HepG2 (cell line): ENCODE data around the gene PRSS33. TPM values are rescaled to one million over a fixed set of nuclear protein-coding genes. Genes with fewer than 3 reads are reported as not detected.
A peak's percentile ranks its signal among the peaks of the same experiment; 100 is the strongest.

Source experiments
- ATAC-seq: fragments of 200-7000 bp; cut with Tn5 transposase; 3 replicates; pipeline ENCODE4 v1.9.1; 2020; ENCODE audit warnings: mild to moderate bottlenecking, moderate library complexity
- BruUV-seq: library from RNA; stranded (reverse); fragments of 400-500 nt; replicated peaks from 2 replicates; lab custom pipeline; 2021; lab: Mats Ljungman, UMichigan
- CTCF ChIA-PET: fragments of 300-600 bp; formaldehyde crosslinking; extraction: SDS; loops from one replicate; lab custom pipeline; 2021; ENCODE audit warnings: low total read pairs, inconsistent platforms, low intra/inter-chr PET ratio; lab: Yijun Ruan, JAX
- POLR2A ChIA-PET: fragments of 350-600 bp; sonication (Branson Sonifier 250); formaldehyde crosslinking; loops from one replicate; lab custom pipeline; 2020; ENCODE audit warnings: antibody characterized with exemption, inconsistent platforms; lab: Yijun Ruan, JAX
- DNase-seq: peaks from one replicate; pipeline ENCODE4 v3.0.0-alpha.2; 2015; ENCODE audit warnings: low spot score
- FAIRE-seq: peaks from 3 replicates; lab custom pipeline; 2011; peaks lifted over from hg19 to GRCh38; lab: Jason Lieb, UNC
- H2AFZ ChIP-seq: one replicate; pipeline ENCODE4 v1.6.1; 2011; ENCODE audit warnings: low read length, inconsistent platforms
- H3K27ac ChIP-seq: fragments of 300-600 bp; 3 replicates; pipeline ENCODE4 v1.8.0; 2011; ENCODE audit warnings: mixed run types, mild to moderate bottlenecking, mixed read lengths, low read length, inconsistent platforms; ENCODE audit not compliant: insufficient read depth; ENCODE audit errors: extremely low read length
- H3K27me3 ChIP-seq, 2 experiments: fragments of 200-600 bp in 1 of 2; 2 replicates in 1 of 2; 3 replicates in 1 of 2; pipeline versions ENCODE4 v1.6.0 to v1.8.0; 2011; ENCODE audit warnings: low read length in 2 of 2, mild to moderate bottlenecking in 2 of 2, moderate library complexity in 2 of 2, inconsistent platforms in 1 of 2; ENCODE audit not compliant: insufficient read depth in 2 of 2, control insufficient read depth in 1 of 2
- H3K36me3 ChIP-seq, 2 experiments: fragments of 200-600 bp in 1 of 2; replicated peaks in 1 of 2; 2 replicates in 1 of 2; 3 replicates in 1 of 2; pipeline versions ENCODE4 v1.5.1 to v1.8.0; 2011; ENCODE audit warnings: low read length in 2 of 2, inconsistent platforms in 1 of 2; ENCODE audit not compliant: insufficient read depth in 2 of 2, control insufficient read depth in 1 of 2
- H3K4me1 ChIP-seq: 2 replicates; pipeline ENCODE4 v1.5.1; 2012; ENCODE audit warnings: low read length, inconsistent platforms; ENCODE audit not compliant: insufficient read depth
- H3K4me2 ChIP-seq: 2 replicates; pipeline ENCODE4 v1.6.0; 2011; ENCODE audit warnings: low read depth, low read length, inconsistent platforms
- H3K4me3 ChIP-seq, 3 experiments: fragments of 200-600 bp in 1 of 3; sonication (generic), shearing (Covaris generic) in 1 of 3; replicated peaks in 1 of 3; 2 replicates each; pipeline ENCODE4 v1.5.1; 2011 to 2016; ENCODE audit warnings: low read length in 3 of 3, inconsistent platforms in 2 of 3, low read depth in 2 of 3, mild to moderate bottlenecking in 2 of 3, control low read depth in 1 of 3, mixed read lengths in 1 of 3; ENCODE audit not compliant: insufficient read depth in 1 of 3
- H3K79me2 ChIP-seq: one replicate; pipeline ENCODE4 v1.6.1; 2011; ENCODE audit warnings: low read length, inconsistent platforms; ENCODE audit not compliant: insufficient read depth
- H3K9ac ChIP-seq: 2 replicates; pipeline ENCODE4 v1.6.0; 2011; ENCODE audit warnings: mild to moderate bottlenecking, low read depth, low read length, inconsistent platforms; ENCODE audit not compliant: insufficient read depth
- H3K9me3 ChIP-seq: 2 replicates; pipeline ENCODE4 v1.5.1; 2012; ENCODE audit warnings: mild to moderate bottlenecking, low read length
- H4K20me1 ChIP-seq: 2 replicates; pipeline ENCODE4 v1.6.0; 2011; ENCODE audit warnings: inconsistent platforms, mild to moderate bottlenecking, low read length, moderate library complexity; ENCODE audit not compliant: insufficient read depth
- HNRNPL ChIP-seq: fragments of 200-400 bp; formaldehyde crosslinking; IDR thresholded peaks from 2 replicates; pipeline ENCODE4 v1.6.1; 2017; ENCODE audit warnings: mild to moderate bottlenecking, low read depth, low read length
- IKZF4 ChIP-seq: sonication (generic); formaldehyde crosslinking; IDR thresholded peaks from 2 replicates; pipeline ENCODE4 v1.5.1; 2020; ENCODE audit warnings: borderline replicate concordance, mild to moderate bottlenecking, low read depth, missing genetic modification reagents; ENCODE audit errors: not compliant biosample characterization
- KMT2B ChIP-seq: IDR thresholded peaks from 2 replicates; pipeline ENCODE4 v1.6.1; 2016; ENCODE audit warnings: missing genetic modification reagents, missing compliant biosample characterization
- NBN ChIP-seq: fragments of 450-650 bp; conservative IDR thresholded peaks from 2 replicates; pipeline ENCODE4 v1.6.1; 2017
- NFIB ChIP-seq: sonication (generic); formaldehyde crosslinking; IDR thresholded peaks from 2 replicates; pipeline ENCODE4 v1.9.0; 2021; ENCODE audit warnings: missing genetic modification reagents, mild to moderate bottlenecking, borderline replicate concordance
- SAP130 ChIP-seq: IDR thresholded peaks from 2 replicates; pipeline ENCODE4 v1.6.1; 2016; ENCODE audit warnings: low read depth
- ZBTB3 ChIP-seq: sonication (generic); formaldehyde crosslinking; IDR thresholded peaks from 2 replicates; pipeline ENCODE4 v1.4.0; 2020; ENCODE audit warnings: low read depth, mild to moderate bottlenecking, moderate library complexity, missing genetic modification reagents, borderline replicate concordance
- ZFY ChIP-seq: sonication (generic); formaldehyde crosslinking; IDR thresholded peaks from 2 replicates; pipeline ENCODE4 v1.4.0; 2020; ENCODE audit warnings: missing genetic modification reagents
- ZNF282 ChIP-seq: fragments of 450-650 bp; IDR thresholded peaks from 2 replicates; pipeline ENCODE4 v1.6.1; 2018; ENCODE audit not compliant: partially characterized antibody
- ZNF720 ChIP-seq: sonication (generic); formaldehyde crosslinking; IDR thresholded peaks from 2 replicates; pipeline ENCODE4 v1.4.0; 2020; ENCODE audit warnings: missing genetic modification reagents
- WGBS: methylation state at CpG from one replicate; pipeline ENCODE4 v1.1.6; 2017; ENCODE audit warnings: low lambda C conversion rate; 5-methylcytosine and 5-hydroxymethylcytosine counted together
- in situ Hi-C: cut with HindIII; loops from 2 replicates; pipeline ENCODE4 v1.10.0; 2017; ENCODE audit warnings: low pct_unique_long_range_greater_than_20kb; ENCODE audit not compliant: extremely low pct_ligation_motif_present
- intact Hi-C: fragments of 100-400 bp; cut with micrococcal nuclease; formaldehyde crosslinking; loops from one replicate; pipeline ENCODE4 v1.10.0; 2022; ENCODE audit not compliant: unreplicated experiment
- polyA plus RNA-seq, 8 experiments: library from polyadenylated mRNA; depleted of rRNA in 3 of 8; stranded (reverse) in 7 of 8; unstranded in 1 of 8; fragments of >200 nt; fragmentation: Illumina TruSeq in 4 of 8; extraction: Trizol in 4 of 8; gene quantifications; 2 replicates each; pipeline versions ENCODE4 v1.2.1 to v1.2.3, GENCODE V29; 2011 to 2016; ENCODE audit warnings: low read depth in 4 of 8, missing spikeins in 1 of 8, mixed read lengths in 1 of 8; ENCODE audit not compliant: insufficient read depth in 1 of 8
- total RNA-seq, 5 experiments: library from RNA; depleted of rRNA; stranded (reverse); fragments of >200 nt; fragmentation: Illumina TruSeq; extraction: Trizol; gene quantifications; 2 replicates each; pipeline ENCODE4 v1.2.3, GENCODE V29; 2016; ENCODE audit warnings: low read depth in 1 of 5
- TF ChIP-seq, protein P1 (sequence below): sonication (generic); formaldehyde crosslinking; IDR thresholded peaks from 2 replicates; pipeline ENCODE4 v1.5.1; 2020; ENCODE audit warnings: mild to moderate bottlenecking, missing genetic modification reagents, moderate library complexity
- TF ChIP-seq, protein P2 (sequence below): sonication (generic); formaldehyde crosslinking; IDR thresholded peaks from 2 replicates; pipeline ENCODE4 v1.4.0; 2020; ENCODE audit warnings: missing genetic modification reagents, low read depth, mild to moderate bottlenecking, borderline replicate concordance
- TF ChIP-seq, protein P3 (sequence below): sonication (generic); formaldehyde crosslinking; IDR thresholded peaks from 2 replicates; pipeline ENCODE4 v1.4.0; 2020; ENCODE audit warnings: low read depth, missing genetic modification reagents

The PRSS33 gene
- total and polyA plus RNA-seq, 2 of the 13 experiments (the other 11 are each of a cell fraction or from before 2014, with no cell fraction given), result not detected

DNA sequence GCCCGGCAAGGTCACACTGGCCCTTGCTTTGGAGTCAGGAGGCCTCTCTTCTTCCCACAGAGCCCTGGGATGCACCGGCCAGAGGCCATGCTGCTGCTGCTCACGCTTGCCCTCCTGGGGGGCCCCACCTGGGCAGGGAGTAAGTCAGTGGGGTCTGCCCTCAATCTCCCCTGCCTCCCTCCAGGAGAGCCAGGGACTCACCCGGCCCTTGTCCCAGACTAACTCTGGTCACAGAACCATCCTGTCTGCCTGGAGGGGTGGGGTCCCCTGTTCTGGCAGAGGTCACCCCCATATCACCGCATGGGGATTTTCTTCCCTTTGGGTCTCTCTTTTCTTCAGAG is 43.0 kb upstream of the PRSS33 start (continued):
- TF ChIP-seq NBN (no peak), NFIB (CRISPR knock-in tag) (no peak), ZBTB3 (no peak), ZNF282 (no peak)
- TF ChIP-seq, protein P1, sequence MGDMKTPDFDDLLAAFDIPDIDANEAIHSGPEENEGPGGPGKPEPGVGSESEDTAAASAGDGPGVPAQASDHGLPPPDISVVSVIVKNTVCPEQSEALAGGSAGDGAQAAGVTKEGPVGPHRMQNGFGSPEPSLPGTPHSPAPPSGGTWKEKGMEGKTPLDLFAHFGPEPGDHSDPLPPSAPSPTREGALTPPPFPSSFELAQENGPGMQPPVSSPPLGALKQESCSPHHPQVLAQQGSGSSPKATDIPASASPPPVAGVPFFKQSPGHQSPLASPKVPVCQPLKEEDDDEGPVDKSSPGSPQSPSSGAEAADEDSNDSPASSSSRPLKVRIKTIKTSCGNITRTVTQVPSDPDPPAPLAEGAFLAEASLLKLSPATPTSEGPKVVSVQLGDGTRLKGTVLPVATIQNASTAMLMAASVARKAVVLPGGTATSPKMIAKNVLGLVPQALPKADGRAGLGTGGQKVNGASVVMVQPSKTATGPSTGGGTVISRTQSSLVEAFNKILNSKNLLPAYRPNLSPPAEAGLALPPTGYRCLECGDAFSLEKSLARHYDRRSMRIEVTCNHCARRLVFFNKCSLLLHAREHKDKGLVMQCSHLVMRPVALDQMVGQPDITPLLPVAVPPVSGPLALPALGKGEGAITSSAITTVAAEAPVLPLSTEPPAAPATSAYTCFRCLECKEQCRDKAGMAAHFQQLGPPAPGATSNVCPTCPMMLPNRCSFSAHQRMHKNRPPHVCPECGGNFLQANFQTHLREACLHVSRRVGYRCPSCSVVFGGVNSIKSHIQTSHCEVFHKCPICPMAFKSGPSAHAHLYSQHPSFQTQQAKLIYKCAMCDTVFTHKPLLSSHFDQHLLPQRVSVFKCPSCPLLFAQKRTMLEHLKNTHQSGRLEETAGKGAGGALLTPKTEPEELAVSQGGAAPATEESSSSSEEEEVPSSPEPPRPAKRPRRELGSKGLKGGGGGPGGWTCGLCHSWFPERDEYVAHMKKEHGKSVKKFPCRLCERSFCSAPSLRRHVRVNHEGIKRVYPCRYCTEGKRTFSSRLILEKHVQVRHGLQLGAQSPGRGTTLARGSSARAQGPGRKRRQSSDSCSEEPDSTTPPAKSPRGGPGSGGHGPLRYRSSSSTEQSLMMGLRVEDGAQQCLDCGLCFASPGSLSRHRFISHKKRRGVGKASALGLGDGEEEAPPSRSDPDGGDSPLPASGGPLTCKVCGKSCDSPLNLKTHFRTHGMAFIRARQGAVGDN, result peak; percentile 50; the same call in 1 of the 2 replicates

DNA sequence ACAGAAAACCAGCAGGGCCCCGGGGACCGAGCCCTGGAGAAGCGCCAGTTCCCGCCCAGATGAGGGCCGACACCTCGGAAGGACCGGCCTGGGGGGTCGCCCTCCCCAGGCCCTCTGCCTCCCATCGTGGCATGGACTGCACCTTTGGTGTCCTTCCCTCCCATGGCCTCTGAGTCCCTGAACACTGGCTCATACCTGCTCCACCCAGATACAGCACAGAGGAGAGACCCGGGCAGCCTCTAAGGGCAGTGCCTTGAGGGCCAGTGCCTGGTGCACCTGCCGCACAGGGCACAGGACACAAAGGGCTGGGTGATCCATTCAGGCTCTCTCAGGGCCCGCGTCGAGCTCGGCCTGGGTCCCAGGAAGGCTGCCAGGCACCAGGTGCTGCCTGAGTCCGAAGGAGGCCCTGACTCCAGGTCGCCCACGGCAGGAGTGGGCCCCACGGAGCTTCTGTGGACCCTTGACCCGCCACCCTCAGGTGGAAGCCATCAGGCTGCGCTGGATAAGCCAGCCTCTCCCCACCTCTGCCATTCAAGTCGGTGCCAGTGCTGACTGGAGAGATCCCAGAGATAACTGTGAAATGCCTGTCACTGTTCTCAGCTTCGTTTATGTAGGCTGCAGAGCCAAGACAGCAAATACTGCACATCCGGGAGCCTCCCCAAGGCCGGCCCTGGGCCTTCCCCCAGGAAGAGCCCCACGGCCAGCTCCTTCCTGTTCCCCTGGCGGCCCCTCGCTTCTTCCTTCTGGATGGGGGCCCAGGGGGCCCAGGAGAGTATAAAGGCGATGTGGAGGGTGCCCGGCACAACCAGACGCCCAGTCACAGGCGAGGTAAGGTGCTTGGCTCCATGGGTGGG is 42.4 kb upstream of the PRSS33 start, which contains the start of gene ZG16B:
TSS of gene ZG16B (plus strand) at position 803 of the 854 bp plus-strand sequence. CDS start 139 bp downstream, outside the sequence.
- CTCF ChIA-PET, result no interaction called here
- Histone ChIP-seq H4K20me1 (no peaks in the 10 kb centered on the region), H3K9me3 (no peaks in the 10 kb centered on the region), H3K4me1 (peaks cover 41% of the 10 kb centered on the region), H3K4me3 (peak within 1 kb of the TSS; percentile 46 to 63 (median 57)), H3K27me3 (peaks cover 1 to 68% of the 10 kb centered on the region in 2 experiments), H3K79me2 (no peaks in the 10 kb centered on the region), H3K27ac (no peak within 1 kb of the TSS), H3K4me2 (peak within 1 kb of the TSS; percentile 63), H2AFZ (no peak within 1 kb of the TSS), H3K9ac (peak within 1 kb of the TSS; percentile 12; the same call in 1 of the 2 replicates), H3K36me3 (no peaks in the 10 kb centered on the region)
- DNase-seq, result peak; percentile 51
- in situ Hi-C loops, result loop anchor here (5.0 kb wide), 1 partner anchor 42 kb away; the partner anchor contains the start of gene PRSS33
- FAIRE-seq, result no peak
- intact Hi-C loops, result no loop called here
- POLR2A ChIA-PET, result interaction anchor here (0.6 to 1.7 kb wide), 9 partner anchors 9 to 82 kb away, joined by 3 to 9 read pairs (median 3); partner anchors contain the start of genes ELOB, FLYWCH1 and FLYWCH2
- no TSS peak for BruUV-seq
- WGBS, result 0% methylated on average over 2 of the region's 32 CpGs
- peak; percentile 60 for ATAC-seq
- TF ChIP-seq, protein P2, sequence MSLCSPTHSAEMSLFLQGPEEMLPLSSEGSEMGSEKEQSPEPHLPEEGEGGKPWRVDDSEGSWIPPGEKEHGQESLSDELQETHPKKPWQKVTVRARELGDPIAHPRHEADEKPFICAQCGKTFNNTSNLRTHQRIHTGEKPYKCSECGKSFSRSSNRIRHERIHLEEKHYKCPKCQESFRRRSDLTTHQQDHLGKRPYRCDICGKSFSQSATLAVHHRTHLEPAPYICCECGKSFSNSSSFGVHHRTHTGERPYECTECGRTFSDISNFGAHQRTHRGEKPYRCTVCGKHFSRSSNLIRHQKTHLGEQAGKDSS (CRISPR knock-in tag), result 0 out of 2 replicates have a peak, but pooled peaks have one; percentile 11
- TF ChIP-seq, protein P3, sequence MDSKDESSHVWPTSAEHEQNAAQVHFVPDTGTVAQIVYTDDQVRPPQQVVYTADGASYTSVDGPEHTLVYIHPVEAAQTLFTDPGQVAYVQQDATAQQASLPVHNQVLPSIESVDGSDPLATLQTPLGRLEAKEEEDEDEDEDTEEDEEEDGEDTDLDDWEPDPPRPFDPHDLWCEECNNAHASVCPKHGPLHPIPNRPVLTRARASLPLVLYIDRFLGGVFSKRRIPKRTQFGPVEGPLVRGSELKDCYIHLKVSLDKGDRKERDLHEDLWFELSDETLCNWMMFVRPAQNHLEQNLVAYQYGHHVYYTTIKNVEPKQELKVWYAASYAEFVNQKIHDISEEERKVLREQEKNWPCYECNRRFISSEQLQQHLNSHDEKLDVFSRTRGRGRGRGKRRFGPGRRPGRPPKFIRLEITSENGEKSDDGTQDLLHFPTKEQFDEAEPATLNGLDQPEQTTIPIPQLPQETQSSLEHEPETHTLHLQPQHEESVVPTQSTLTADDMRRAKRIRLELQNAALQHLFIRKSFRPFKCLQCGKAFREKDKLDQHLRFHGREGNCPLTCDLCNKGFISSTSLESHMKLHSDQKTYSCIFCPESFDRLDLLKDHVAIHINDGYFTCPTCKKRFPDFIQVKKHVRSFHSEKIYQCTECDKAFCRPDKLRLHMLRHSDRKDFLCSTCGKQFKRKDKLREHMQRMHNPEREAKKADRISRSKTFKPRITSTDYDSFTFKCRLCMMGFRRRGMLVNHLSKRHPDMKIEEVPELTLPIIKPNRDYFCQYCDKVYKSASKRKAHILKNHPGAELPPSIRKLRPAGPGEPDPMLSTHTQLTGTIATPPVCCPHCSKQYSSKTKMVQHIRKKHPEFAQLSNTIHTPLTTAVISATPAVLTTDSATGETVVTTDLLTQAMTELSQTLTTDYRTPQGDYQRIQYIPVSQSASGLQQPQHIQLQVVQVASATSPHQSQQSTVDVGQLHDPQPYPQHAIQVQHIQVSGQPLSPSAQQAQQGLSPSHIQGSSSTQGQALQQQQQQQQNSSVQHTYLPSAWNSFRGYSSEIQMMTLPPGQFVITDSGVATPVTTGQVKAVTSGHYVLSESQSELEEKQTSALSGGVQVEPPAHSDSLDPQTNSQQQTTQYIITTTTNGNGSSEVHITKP, result no peak
- TF ChIP-seq SAP130 (CRISPR knock-in tag), result peak; percentile 55; the same call in 1 of the 2 replicates
- 0 out of 2 replicates have a peak, but pooled peaks have one; percentile 28 for TF ChIP-seq KMT2B (CRISPR knock-in tag)
- no peak for TF ChIP-seq ZNF720 (CRISPR knock-in tag)
- TF ChIP-seq HNRNPL, result peak; percentile 64; the same call in 1 of the 2 replicates
- TF ChIP-seq IKZF4 (CRISPR knock-in tag), result no peak
- TF ChIP-seq ZFY (CRISPR knock-in tag), result peak; percentile 36; the same call in 1 of the 2 replicates
